GM20000 (cell line): ENCODE measurements around the gene FAM13A.

Source experiments
- DNase-seq: peaks from one replicate; pipeline ENCODE4 v3.0.0; 2012; ENCODE audit warnings: low spot score
- TF ChIP-seq, protein P1 (sequence below): IDR thresholded peaks from 2 replicates; pipeline ENCODE4 v1.5.1; 2012; ENCODE audit warnings: mild to moderate bottlenecking, control low read depth; ENCODE audit errors: extremely low read depth, missing control alignments

Gene FAM13A

DNA sequence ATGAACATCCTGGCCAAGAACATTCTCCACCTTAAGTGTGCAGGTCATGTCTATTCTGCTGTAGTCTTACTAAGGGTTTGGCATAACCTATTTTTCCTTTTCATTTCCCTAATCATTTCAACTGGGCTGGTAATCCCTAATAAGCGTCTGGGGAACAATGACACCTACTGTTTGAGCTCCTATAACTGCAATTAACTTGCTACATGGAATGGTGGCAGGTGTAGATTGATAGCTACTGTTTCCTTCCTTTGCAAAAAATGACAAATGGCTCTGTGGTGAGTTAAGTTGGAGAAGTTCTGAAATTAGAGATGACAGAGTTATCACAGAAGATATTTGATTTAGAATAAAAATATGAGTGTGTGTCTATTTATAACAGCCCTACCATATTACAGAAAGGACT lies 254.8 kb downstream of the FAM13A start:
- TF ChIP-seq, protein P1, sequence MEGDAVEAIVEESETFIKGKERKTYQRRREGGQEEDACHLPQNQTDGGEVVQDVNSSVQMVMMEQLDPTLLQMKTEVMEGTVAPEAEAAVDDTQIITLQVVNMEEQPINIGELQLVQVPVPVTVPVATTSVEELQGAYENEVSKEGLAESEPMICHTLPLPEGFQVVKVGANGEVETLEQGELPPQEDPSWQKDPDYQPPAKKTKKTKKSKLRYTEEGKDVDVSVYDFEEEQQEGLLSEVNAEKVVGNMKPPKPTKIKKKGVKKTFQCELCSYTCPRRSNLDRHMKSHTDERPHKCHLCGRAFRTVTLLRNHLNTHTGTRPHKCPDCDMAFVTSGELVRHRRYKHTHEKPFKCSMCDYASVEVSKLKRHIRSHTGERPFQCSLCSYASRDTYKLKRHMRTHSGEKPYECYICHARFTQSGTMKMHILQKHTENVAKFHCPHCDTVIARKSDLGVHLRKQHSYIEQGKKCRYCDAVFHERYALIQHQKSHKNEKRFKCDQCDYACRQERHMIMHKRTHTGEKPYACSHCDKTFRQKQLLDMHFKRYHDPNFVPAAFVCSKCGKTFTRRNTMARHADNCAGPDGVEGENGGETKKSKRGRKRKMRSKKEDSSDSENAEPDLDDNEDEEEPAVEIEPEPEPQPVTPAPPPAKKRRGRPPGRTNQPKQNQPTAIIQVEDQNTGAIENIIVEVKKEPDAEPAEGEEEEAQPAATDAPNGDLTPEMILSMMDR: no peak
- no peak for DNase-seq

GRCh38 chr4:88799900-88800299 lies 257.1 kb downstream of the FAM13A start:
- no peak for DNase-seq
- TF ChIP-seq, protein P1: no peak

DNA sequence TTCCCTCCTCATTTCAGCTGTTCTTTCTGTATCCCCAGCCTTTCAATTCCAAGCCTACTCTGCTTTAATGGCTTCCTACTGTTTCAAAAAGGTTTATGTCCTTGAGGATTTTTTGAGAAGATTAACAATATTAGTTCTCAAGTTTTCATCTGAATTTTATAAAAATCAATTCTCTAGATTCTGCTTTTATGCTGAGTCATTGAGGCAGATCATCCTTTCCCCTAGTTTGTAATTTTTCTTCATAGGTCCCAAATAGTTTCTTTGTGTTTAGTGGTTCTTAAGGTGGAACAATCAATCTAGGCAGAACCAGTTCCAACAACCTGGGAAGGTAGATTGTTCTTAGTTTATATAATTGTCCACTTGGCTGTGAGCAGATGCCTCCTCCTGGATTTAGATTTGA lies 259.3 kb downstream of the FAM13A start:
- DNase-seq: no peak
- TF ChIP-seq, protein P1: no peak

- no peak for DNase-seq
- TF ChIP-seq, protein P1: no peak
Observed at GRCh38 chr4:88796545-88796944, 260.4 kb downstream of the FAM13A start.

- TF ChIP-seq, protein P1: no peak
- DNase-seq: no peak
Observed at GRCh38 chr4:88794952-88795351, 262.0 kb downstream of the FAM13A start.

GRCh38 chr4:88794087-88794690 lies 262.8 kb downstream of the FAM13A start:
- TF ChIP-seq, protein P1: no peak
- DNase-seq: no peak

GRCh38 chr4:88793475-88793874 lies 263.5 kb downstream of the FAM13A start:
- DNase-seq: no peak
- TF ChIP-seq, protein P1: no peak
